NCI-H2107 treated with DMSO at 0.1 percent for 48 hours (cell line): ENCODE data around the gene TAC3.
"Not testable (repeated sequence)": the region's sequence is repeated elsewhere in the genome, so short reads cannot be mapped to it uniquely, and the experiment has no call there.

Source experiments
- DNase-seq: peaks from one replicate; lab custom pipeline; 2025; ENCODE audit not compliant: unreplicated experiment; lab: John Stamatoyannopoulos, UW

TAC3 gene

GRCh38 chr12:56987011-56987410 is 29.3 kb downstream of the TAC3 start:
- DNase-seq, result no peak

GRCh38 chr12:56985714-56986113 is 30.6 kb downstream of the TAC3 start:
- not testable (repeated sequence) for DNase-seq

- no peak for DNase-seq
Measured at GRCh38 chr12:56983386-56983785, 32.9 kb downstream of the TAC3 start.

- DNase-seq, result not testable (repeated sequence)
Measured at GRCh38 chr12:56982578-56983236, 33.6 kb downstream of the TAC3 start.

GRCh38 chr12:56980941-56981530 is 35.3 kb downstream of the TAC3 start:
- DNase-seq, result no peak

GRCh38 chr12:56980268-56980667 is 36.1 kb downstream of the TAC3 start:
- DNase-seq, result no peak

- DNase-seq, result no peak
Measured at GRCh38 chr12:56979628-56980027, 36.7 kb downstream of the TAC3 start.

GRCh38 chr12:56978397-56979138 is 37.8 kb downstream of the TAC3 start:
- DNase-seq, result no peak

GRCh38 chr12:56977361-56977760 is 39.0 kb downstream of the TAC3 start:
- DNase-seq, result not testable (repeated sequence)

GRCh38 chr12:56974224-56974623 is 42.1 kb downstream of the TAC3 start:
- DNase-seq, result not testable (repeated sequence)

GRCh38 chr12:56968910-56969309 is 47.4 kb downstream of the TAC3 start:
- DNase-seq, result not testable (repeated sequence)

- DNase-seq, result not testable (repeated sequence)
Measured at GRCh38 chr12:56965997-56966642, 50.2 kb downstream of the TAC3 start.

GRCh38 chr12:56965124-56965523 is 51.2 kb downstream of the TAC3 start:
- DNase-seq, result not testable (repeated sequence)

GRCh38 chr12:56963557-56963956 is 52.8 kb downstream of the TAC3 start:
- not testable (repeated sequence) for DNase-seq

GRCh38 chr12:56962247-56962646 is 54.1 kb downstream of the TAC3 start:
- not testable (repeated sequence) for DNase-seq
